NCI-H345 (cell line): ENCODE measurements around the gene MRTFA.

Experiments
- DNase-seq: peaks from one replicate; lab custom pipeline; 2025; lab: John Stamatoyannopoulos, UW

The MRTFA gene

GRCh38 chr22:40426594-40427333 lies 209.8 kb downstream of the MRTFA start:
- peak; percentile 80 for DNase-seq

DNA sequence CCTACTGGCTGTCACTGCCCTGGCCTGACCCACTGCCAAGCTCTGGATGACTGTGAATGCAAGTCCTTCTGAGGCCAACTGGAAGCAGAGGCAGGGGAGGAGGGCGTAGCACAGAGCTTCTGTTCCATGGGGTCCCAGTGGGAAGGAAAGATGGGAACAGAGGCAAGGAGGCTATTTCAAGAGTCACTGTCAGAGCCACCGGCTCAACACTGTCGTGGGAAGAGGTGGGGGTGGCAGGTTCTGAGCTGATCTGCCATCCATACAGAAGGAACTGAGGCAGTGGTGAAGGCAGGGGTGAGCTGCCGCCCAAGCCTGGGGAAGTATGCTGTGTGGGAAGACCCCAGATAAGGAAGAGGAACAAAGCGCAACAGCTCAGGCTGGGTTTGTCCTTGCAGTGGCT lies 211.4 kb downstream of the MRTFA start:
- DNase-seq, result no peak

- DNase-seq, result no peak
Measured at GRCh38 chr22:40423882-40424640, 212.5 kb downstream of the MRTFA start.

GRCh38 chr22:40423310-40423688 lies 213.2 kb downstream of the MRTFA start:
- DNase-seq, result no peak

DNA sequence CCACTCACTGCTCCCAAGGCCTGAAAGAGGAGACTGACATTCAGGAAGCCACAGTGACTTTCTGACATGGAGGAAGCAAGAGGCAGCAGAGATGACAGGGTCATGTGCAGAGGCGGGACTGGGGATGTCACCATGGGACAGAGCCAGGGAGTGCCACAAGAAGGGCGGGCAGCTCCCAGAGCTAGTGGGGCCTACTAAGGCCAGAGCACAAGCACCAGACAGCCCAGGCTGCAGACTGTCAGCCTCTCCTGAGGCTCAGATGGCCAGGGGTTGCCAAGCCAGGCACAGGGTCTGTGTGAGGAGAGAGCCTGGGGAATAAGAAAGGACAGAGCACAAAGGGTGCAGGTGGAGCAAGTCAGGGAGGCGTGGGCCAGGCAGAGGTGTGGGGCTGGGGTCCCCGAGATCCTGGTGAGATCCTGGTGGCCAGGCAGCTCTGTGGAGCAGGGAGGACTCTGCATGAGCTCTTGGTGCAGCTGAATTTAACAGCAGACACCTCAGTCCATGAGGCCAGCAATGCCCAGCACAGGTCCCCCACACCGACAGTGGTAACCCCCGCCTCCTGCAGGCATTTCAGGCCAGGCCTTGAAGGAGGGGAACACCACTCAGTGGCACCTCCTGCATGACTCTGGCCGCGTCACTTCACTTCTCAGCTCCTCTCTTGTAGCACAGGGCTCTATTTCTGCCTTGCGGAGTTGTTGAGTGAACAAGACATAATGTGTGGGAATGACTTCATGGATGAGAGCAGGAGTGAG lies 213.8 kb downstream of the MRTFA start:
- no peak for DNase-seq

GRCh38 chr22:40421941-40422340 lies 214.6 kb downstream of the MRTFA start:
- no peak for DNase-seq

GRCh38 chr22:40421082-40421350 lies 215.5 kb downstream of the MRTFA start:
- no peak for DNase-seq

GRCh38 chr22:40420341-40421081 lies 216.0 kb downstream of the MRTFA start:
- no peak for DNase-seq

DNA sequence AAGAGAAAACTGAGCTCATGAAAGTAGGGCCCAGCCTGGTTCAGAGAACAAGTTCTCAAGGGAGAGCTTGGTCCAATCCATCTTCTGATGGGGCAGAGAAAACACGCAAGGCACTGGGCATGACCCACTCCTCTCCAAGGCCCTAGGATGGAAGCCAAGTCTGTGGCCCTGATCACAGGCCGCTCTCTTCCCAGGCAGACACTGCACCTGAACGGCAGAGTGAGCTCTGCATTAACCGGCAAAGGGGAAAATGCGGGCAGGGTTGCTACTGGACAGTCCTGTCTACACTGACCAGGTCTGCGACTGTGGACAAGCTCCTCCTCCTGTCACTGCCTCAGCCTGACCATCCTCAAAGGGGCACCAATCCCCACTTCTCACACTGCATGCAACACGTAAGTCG lies 216.8 kb downstream of the MRTFA start:
- no peak for DNase-seq

DNA sequence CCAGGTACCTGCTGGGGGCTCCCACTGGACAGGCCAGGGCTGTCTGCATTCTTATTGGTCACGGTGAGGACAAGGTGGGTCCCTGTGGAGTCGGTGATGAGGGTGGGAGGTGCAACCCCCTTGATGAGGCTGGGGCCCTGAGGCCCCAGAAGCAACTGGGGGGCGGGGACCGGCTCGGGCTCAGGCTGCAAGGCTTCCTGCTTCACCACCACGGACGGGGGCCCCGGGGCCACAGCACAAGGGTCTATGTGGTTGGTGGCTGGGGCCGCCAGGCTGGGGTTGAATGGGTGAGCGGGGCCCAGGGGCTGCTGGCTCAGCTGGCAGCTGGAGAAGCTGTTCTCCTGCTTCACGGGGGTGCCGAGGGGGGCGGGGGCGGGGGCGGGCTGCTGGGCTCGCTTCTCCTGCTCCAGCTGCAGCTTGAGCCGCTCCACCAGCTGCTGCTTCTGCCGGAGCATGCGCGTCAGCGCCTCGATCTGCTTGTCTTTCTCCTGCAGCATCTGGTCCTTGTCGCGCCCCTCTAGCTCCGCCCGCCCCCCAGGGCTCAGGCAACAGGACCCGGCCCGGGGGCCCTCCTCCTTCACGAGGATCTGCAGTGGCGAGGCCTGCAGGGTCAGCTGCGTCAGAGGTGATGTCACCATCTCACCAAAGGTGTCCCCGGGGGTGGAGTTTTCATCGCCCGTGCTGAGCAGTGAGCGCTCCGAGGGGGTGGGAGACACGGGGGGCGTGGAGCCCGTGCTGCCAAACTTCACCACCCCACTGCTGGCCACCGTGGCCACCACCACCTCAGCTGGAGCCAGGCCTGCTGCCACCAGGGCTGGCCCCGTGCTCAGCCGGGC lies 217.9 kb downstream of the MRTFA start:
- peak; percentile 81 for DNase-seq

DNA sequence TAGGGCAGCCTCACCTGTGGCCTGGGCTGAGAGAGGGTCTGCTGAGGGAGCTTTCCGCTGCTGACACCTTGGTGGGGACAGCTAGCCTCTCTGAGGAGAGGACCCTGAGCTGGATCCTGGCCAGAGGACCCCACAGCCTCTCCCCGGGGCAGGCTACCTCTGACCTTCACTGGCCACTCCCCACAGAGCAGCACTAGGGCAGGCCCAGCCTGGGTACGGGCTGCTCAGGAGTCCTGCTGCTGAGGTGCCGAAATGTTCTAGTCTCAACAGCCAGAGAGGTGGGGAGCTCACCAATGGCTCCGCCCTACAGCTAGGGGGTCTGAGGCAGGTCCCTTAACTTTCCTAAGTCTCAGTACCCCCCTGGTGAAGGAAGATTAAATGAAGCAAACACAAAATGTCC lies 218.6 kb downstream of the MRTFA start:
- DNase-seq, result no peak

- no peak for DNase-seq
Measured at GRCh38 chr22:40417041-40417440, 219.5 kb downstream of the MRTFA start.

- DNase-seq, result no peak
Measured at GRCh38 chr22:40416636-40417035, 219.9 kb downstream of the MRTFA start.

- no peak for DNase-seq
Measured at GRCh38 chr22:40416267-40416570, 220.3 kb downstream of the MRTFA start.

GRCh38 chr22:40415531-40416266 lies 220.8 kb downstream of the MRTFA start:
- no peak for DNase-seq

DNA sequence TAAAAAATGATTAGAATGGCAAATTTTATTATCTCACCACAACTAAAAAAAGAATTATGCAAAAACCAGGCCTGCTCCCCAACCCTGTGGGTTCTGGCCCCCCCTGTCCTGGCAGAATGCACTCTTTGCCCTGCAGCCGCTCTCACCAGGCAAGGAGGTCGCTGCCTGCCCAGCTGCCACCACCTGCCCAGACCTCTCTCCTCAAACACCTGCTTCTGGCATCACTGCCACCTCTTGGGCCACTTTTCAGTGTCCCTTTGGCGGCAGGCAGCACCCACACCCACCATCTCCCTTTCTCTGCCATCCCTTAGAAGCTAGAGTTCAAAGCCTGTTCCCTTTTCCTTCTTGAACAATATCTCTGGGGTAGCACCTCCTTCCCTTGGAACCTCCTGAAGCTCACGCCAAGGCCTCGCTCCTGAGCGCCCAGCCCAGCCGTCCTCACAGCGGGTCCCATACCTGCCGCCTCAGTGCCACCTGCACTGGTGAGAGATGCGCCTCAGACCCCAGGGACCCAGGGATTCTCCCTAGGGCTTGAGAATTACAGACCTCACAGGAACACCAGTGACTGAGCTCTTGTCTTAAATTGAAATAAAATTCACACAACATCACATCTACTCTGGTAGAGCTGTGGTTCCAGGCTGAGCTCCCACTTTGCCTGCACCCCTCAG lies 221.5 kb downstream of the MRTFA start:
- no peak for DNase-seq

- DNase-seq, result no peak
Measured at GRCh38 chr22:40414311-40414710, 222.2 kb downstream of the MRTFA start.

GRCh38 chr22:40413873-40414272 lies 222.6 kb downstream of the MRTFA start:
- no peak for DNase-seq

GRCh38 chr22:40412441-40412840 lies 224.1 kb downstream of the MRTFA start:
- no peak for DNase-seq

DNA sequence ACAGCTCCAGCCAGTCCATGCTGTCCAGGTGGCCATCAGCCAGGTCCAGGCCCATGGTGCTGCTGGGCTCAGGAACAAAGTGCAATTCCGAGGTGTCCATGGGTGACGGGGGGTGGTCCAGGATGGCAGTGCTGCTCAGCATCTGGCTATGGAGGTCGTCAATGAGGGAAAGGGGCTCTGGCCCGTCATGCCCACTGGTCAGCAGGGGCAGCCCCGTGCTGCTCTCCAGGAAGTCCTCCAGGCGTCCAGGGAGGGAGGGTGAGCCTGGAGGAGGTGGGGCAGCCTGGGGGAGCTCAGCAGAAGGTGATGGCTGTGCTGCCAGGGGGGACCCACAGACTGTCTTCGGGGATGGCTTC lies 225.0 kb downstream of the MRTFA start:
- no peak for DNase-seq
